K562 (cell line): ENCODE data around the gene R3HDM1.

Experiments
- CTCF ChIP-seq, 3 experiments: IDR thresholded peaks in 2 of 3; conservative IDR thresholded peaks in 1 of 3; 2 replicates each; pipeline ENCODE4 v1.5.1; 2011 to 2012; ENCODE audit warnings: low read length in 3 of 3, mild to moderate bottlenecking in 3 of 3, control low read depth in 2 of 3, improper control_type of control experiment in 1 of 3, inconsistent platforms in 1 of 3, low read depth in 1 of 3, mixed read lengths in 1 of 3, moderate library complexity in 1 of 3; ENCODE audit not compliant: insufficient read depth in 2 of 3
- KLF6 ChIP-seq: fragments of 250-450 bp; sonication (Bioruptor Pico); IDR thresholded peaks from 2 replicates; pipeline ENCODE4 v1.4.0; 2020; ENCODE audit warnings: mild to moderate bottlenecking, moderate library complexity, borderline replicate concordance
- MAX ChIP-seq: sonication (generic); formaldehyde crosslinking; IDR thresholded peaks from 2 replicates; pipeline ENCODE4 v1.9.0; 2022; ENCODE audit warnings: mild to moderate bottlenecking, missing genetic modification reagents
- MXI1 ChIP-seq: IDR thresholded peaks from 2 replicates; pipeline ENCODE4 v1.6.1; 2011; ENCODE audit warnings: low read depth, mild to moderate bottlenecking, improper control_type of control experiment, low read length
- SIN3A ChIP-seq, 2 experiments: fragments of 150-350 bp in 1 of 2; IDR thresholded peaks; 2 replicates each; pipeline ENCODE4 v1.6.1; 2011 to 2016; ENCODE audit warnings: borderline replicate concordance in 2 of 2, low read depth in 2 of 2, low read length in 2 of 2, mild to moderate bottlenecking in 2 of 2, moderate library complexity in 2 of 2; ENCODE audit not compliant: control insufficient read depth in 1 of 2
- ZFP36 ChIP-seq: fragments of 150-350 bp; IDR thresholded peaks from 2 replicates; pipeline ENCODE4 v1.6.1; 2018; ENCODE audit warnings: low read length, low read depth; ENCODE audit not compliant: partially characterized antibody
- ZNF282 ChIP-seq: sonication (generic); formaldehyde crosslinking; IDR thresholded peaks from 2 replicates; pipeline ENCODE4 v1.8.1; 2023; ENCODE audit warnings: missing genetic modification reagents

- TF ChIP-seq MXI1 (no peak), CTCF (IDR thresholded peaks at IDR 0.05 in 2 of 3, conservative IDR thresholded peaks at IDR 0.05 in 1 of 3; ENCODE audit: insufficient read depth in 2 of 3, low read depth in 1 of 3, low read length in 3 of 3) (no peak), ZFP36 (no peak), MAX (CRISPR knock-in tag) (no peak), KLF6 (CRISPR knock-in tag) (no peak), SIN3A (IDR thresholded peaks at IDR 0.05; ENCODE audit: borderline replicate concordance in 2 of 2, control insufficient read depth in 1 of 2, low read depth in 2 of 2, low read length in 2 of 2) (no peak), ZNF282 (CRISPR knock-in tag) (no peak)
Measured at GRCh38 chr2:135698838-135699237, 167.6 kb downstream of the R3HDM1 start.
